GM12872 (cell line): ENCODE data around the gene SMIM12.

Source experiments
- CTCF ChIP-seq: IDR thresholded peaks from 3 replicates; pipeline ENCODE4 v1.5.1; 2011; ENCODE audit warnings: low read depth, mild to moderate bottlenecking, low read length, moderate library complexity; ENCODE audit not compliant: insufficient read depth

SMIM12 gene

DNA sequence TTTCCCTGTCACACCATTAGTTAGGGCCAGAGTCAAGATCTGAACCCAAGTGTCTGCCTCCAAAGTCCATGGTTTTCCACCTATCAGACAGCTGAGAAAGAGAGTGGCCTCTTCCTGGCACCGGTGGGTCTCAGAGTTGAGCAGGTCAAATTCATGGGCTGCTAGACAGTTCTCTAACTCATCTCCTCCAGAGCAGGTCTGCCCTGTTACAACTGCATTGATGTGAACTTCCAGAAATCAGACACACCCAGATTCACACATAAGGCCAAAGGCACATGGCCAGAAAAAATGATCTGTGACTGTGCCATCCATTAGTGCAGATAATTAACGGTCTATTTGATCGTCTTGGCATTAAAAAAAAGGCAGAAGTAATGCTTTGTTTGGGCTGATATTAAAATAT is 17.5 kb downstream of the SMIM12 start:
- no peak for TF ChIP-seq CTCF

- no peak for TF ChIP-seq CTCF
Observed at GRCh38 chr1:34840426-34840825, 19.1 kb downstream of the SMIM12 start.

DNA sequence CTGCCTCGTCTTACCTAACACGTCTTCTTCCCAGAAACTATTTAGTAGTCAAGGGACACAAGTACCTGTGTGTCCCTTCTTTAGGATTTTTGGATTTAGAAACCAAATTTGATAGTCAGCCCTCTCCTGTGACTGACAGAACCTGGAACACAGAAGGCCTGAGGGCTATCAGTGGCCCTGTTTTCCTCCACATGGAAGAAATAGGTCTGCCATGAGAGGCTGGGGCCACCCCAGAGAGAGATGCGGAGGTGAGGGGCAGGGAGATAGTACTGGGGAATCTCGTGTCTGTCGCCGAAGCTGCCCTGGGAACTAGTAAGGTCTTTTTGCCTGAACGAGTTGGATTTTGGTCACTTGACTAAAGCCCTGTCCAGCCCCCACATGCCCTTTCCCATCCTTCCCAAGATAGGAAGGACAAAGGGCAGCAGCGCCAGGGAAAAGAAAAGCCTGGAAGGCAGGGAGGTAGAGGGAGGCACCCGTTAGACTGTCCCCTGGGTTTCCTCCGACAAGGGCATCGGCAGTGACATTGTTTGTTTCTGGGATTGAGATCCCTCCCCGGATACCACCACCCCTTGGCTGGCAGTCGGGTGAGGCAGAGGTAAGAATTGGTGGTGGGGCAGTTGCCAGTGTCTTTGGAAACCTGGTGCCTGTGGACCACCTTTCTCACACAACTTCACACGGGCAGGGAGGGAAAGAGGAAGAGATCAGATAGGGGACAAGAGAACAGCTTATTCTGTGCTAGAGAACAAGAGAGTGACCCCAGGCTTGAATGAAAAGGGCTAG is 19.8 kb downstream of the SMIM12 start:
- no peak for TF ChIP-seq CTCF

- TF ChIP-seq CTCF = no peak
Observed at GRCh38 chr1:34833711-34834110, 25.8 kb downstream of the SMIM12 start.

- TF ChIP-seq CTCF = no peak
Observed at GRCh38 chr1:34831721-34832246, 27.8 kb downstream of the SMIM12 start.

DNA sequence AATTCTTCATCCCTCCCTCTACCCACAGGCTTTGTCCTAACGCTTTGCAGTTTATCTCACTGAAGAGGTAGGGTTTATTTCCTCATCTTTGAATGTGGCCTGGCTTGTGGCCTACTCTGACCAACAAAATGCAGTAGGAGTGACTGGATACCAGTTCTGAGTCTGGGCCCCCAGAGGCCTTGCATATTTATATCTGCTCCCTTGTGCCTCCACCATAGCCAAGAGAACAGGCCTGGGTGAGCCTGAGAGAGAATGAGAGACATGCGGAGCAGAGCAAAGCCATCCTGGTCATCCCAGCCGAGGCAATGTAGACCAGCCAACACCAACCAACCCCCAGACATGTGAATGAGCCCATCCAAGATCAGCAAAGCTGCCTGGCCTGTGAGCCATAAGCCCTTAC is 30.3 kb downstream of the SMIM12 start:
- no peak for TF ChIP-seq CTCF

DNA sequence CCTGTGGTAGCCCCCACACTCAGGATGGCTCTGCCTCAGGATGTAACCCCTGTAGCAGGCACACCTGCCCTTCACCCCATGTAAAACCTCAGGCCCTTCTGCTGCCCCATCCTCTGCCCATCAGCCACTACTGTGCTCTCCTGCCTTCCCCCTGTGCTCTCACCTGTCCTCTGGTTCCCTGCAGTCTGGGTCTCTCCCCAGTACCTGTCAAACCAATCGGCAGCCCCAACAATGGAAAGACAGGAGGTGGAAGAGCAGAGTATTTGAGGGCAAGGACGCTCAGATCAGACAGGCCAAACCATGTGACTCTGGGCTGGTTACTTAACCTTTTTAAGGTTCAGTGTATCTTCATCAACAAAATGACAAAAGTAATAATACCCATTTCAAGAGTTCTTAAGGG is 30.9 kb downstream of the SMIM12 start:
- no peak for TF ChIP-seq CTCF
